Loucy (cell line): ENCODE measurements around the gene STPG3.

ENCODE experiments used
- CTCF ChIP-seq: fragments of 200-600 bp; sonication (generic); conservative IDR thresholded peaks from 2 replicates; pipeline ENCODE4 v1.5.1; 2014; ENCODE audit warnings: mild to moderate bottlenecking, antibody characterized with exemption, low read length
- EZH2phosphoT487 ChIP-seq: fragments of 200-600 bp; IDR thresholded peaks from 2 replicates; pipeline ENCODE4 v1.6.1; 2018; ENCODE audit warnings: antibody characterized with exemption, mild to moderate bottlenecking, moderate library complexity, borderline replicate concordance

GRCh38 chr9:137275203-137275587 lies 24.1 kb downstream of the STPG3 start:
- TF ChIP-seq CTCF (no peak), EZH2phosphoT487 (no peak)
